ENCODE measurements around the gene C2CD4B. TPM values are rescaled to one million over a fixed set of nuclear protein-coding genes. Genes with fewer than 3 reads are reported as not detected.

C2CD4B gene
- total and polyA plus RNA-seq, 2 donors (not counting 1 experiment from before 2014, with no cell fraction given), result not detected

- Histone ChIP-seq H3K4me1 (ENCODE audit: control insufficient read depth in 2 of 2, insufficient read depth in 2 of 2, low read length in 2 of 2) (no peaks in the 10 kb centered on the region), H3K36me3 (replicated peaks in 1 of 2; ENCODE audit: control extremely low read depth in 1 of 2, control insufficient read depth in 1 of 2, extremely low read depth in 1 of 2, insufficient read depth in 2 of 2, low read length in 1 of 2) (no peaks in the 10 kb centered on the region), H3K4me2 (replicated peaks; ENCODE audit: low read depth, low read length, poor library complexity, severe bottlenecking) (no peak overlapping the region), H3K9me3 (ENCODE audit: control extremely low read depth in 1 of 3, control insufficient read depth in 2 of 3, insufficient read depth in 1 of 3, low read length in 2 of 3) (peaks cover 0 to 13% (median 0%) of the 10 kb centered on the region in 3 donors), H2AFZ (ENCODE audit: insufficient read depth, low read depth, low read length, poor library complexity, severe bottlenecking) (no peak overlapping the region), H3K9ac (ENCODE audit: low read length) (no peak overlapping the region), H3K27ac (ENCODE audit: low read length in 2 of 2) (no peak overlapping the region), H3K27me3 (replicated peaks in 1 of 4; ENCODE audit: control extremely low read depth in 1 of 4, control insufficient read depth in 3 of 4, insufficient read depth in 4 of 4, low read length in 3 of 4) (no peaks in the 10 kb centered on the region), H4K20me1 (ENCODE audit: control insufficient read depth, insufficient read depth, low read length, poor library complexity, severe bottlenecking) (no peaks in the 10 kb centered on the region), H3K79me2 (ENCODE audit: control insufficient read depth, insufficient read depth, low read length) (no peaks in the 10 kb centered on the region), H3K4me3 (ENCODE audit: control extremely low read depth in 1 of 5, extremely low read depth in 1 of 5, insufficient read depth in 1 of 5, low read depth in 2 of 5, low read length in 4 of 5) (no peak overlapping the region)
- POLR2A ChIA-PET, result no interaction called here
- TF ChIP-seq, protein P1, sequence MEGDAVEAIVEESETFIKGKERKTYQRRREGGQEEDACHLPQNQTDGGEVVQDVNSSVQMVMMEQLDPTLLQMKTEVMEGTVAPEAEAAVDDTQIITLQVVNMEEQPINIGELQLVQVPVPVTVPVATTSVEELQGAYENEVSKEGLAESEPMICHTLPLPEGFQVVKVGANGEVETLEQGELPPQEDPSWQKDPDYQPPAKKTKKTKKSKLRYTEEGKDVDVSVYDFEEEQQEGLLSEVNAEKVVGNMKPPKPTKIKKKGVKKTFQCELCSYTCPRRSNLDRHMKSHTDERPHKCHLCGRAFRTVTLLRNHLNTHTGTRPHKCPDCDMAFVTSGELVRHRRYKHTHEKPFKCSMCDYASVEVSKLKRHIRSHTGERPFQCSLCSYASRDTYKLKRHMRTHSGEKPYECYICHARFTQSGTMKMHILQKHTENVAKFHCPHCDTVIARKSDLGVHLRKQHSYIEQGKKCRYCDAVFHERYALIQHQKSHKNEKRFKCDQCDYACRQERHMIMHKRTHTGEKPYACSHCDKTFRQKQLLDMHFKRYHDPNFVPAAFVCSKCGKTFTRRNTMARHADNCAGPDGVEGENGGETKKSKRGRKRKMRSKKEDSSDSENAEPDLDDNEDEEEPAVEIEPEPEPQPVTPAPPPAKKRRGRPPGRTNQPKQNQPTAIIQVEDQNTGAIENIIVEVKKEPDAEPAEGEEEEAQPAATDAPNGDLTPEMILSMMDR (IDR thresholded peaks at IDR 0.05), result no peak
- no peak for TF ChIP-seq EZH2 (IDR thresholded peaks at IDR 0.05; ENCODE audit: borderline replicate concordance, insufficient read depth, low read depth, low read length, poor library complexity, severe bottlenecking)
- ATAC-seq (ENCODE audit: low read depth) (no peak), DNase-seq (no peak)
- CTCF ChIA-PET, result no interaction called here
- intact Hi-C loops (cut with micrococcal nuclease), result no loop called here
- 60% methylated on average over 1 of the region's 4 CpGs for WGBS (ENCODE audit: insufficient coverage)
- no peak overlapping the region for H3K27ac Mint-ChIP-seq
- H3K27me3 Mint-ChIP-seq, result peaks cover 14% of the 10 kb centered on the region
- no peaks in the 10 kb centered on the region for H3K4me1 Mint-ChIP-seq
- H3K4me3 Mint-ChIP-seq, result no peak overlapping the region
- peaks cover 2% of the 10 kb centered on the region for H3K9me3 Mint-ChIP-seq (ENCODE audit: insufficient read depth)
Observed at GRCh38 chr15:62153228-62153627, 11.9 kb downstream of the C2CD4B start.

GRCh38 chr15:62150445-62150844, 14.6 kb downstream of the C2CD4B start:
- H3K27me3 ChIP-seq (replicated peaks in 1 of 4; ENCODE audit: control extremely low read depth in 1 of 4, control insufficient read depth in 3 of 4, insufficient read depth in 4 of 4, low read length in 3 of 4), result no peaks in the 10 kb centered on the region
- no peak overlapping the region for H3K4me3 ChIP-seq (ENCODE audit: control extremely low read depth in 1 of 5, extremely low read depth in 1 of 5, insufficient read depth in 1 of 5, low read depth in 2 of 5, low read length in 4 of 5)
- ATAC-seq (ENCODE audit: low read depth), result no peak
- no peak overlapping the region for H3K27ac ChIP-seq (ENCODE audit: low read length in 2 of 2)
- no peaks in the 10 kb centered on the region for H4K20me1 ChIP-seq (ENCODE audit: control insufficient read depth, insufficient read depth, low read length, poor library complexity, severe bottlenecking)
- H3K4me1 Mint-ChIP-seq, result no peaks in the 10 kb centered on the region
- no peak overlapping the region for H3K27ac Mint-ChIP-seq
- no peak overlapping the region for H3K4me3 Mint-ChIP-seq
- H3K9ac ChIP-seq (ENCODE audit: low read length), result no peak overlapping the region
- DNase-seq, result no peak
- no peaks in the 10 kb centered on the region for H3K79me2 ChIP-seq (ENCODE audit: control insufficient read depth, insufficient read depth, low read length)
- POLR2A ChIA-PET, result no interaction called here
- H2AFZ ChIP-seq (ENCODE audit: insufficient read depth, low read depth, low read length, poor library complexity, severe bottlenecking), result no peak overlapping the region
- no peaks in the 10 kb centered on the region for H3K9me3 ChIP-seq (ENCODE audit: control extremely low read depth in 1 of 3, control insufficient read depth in 2 of 3, insufficient read depth in 1 of 3, low read length in 2 of 3)
- intact Hi-C loops (cut with micrococcal nuclease), result no loop called here
- H3K9me3 Mint-ChIP-seq (ENCODE audit: insufficient read depth), result no peaks in the 10 kb centered on the region
- no peak overlapping the region for H3K4me2 ChIP-seq (replicated peaks; ENCODE audit: low read depth, low read length, poor library complexity, severe bottlenecking)
- peaks cover 17% of the 10 kb centered on the region for H3K27me3 Mint-ChIP-seq
- H3K36me3 ChIP-seq (replicated peaks in 1 of 2; ENCODE audit: control extremely low read depth in 1 of 2, control insufficient read depth in 1 of 2, extremely low read depth in 1 of 2, insufficient read depth in 2 of 2, low read length in 1 of 2), result no peaks in the 10 kb centered on the region
- no peaks in the 10 kb centered on the region for H3K4me1 ChIP-seq (ENCODE audit: control insufficient read depth in 2 of 2, insufficient read depth in 2 of 2, low read length in 2 of 2)
- CTCF ChIA-PET, result no interaction called here
- no peak for TF ChIP-seq EZH2 (IDR thresholded peaks at IDR 0.05; ENCODE audit: borderline replicate concordance, insufficient read depth, low read depth, low read length, poor library complexity, severe bottlenecking)
- TF ChIP-seq, protein P1 (IDR thresholded peaks at IDR 0.05), result no peak
